Measurements from ENCODE around the gene ELF4. TPM values are rescaled to one million over a fixed set of nuclear protein-coding genes. Genes with fewer than 3 reads are reported as not detected.

The ELF4 gene
- polyA plus RNA-seq, 1 donor from 2014 or later, result not detected

DNA sequence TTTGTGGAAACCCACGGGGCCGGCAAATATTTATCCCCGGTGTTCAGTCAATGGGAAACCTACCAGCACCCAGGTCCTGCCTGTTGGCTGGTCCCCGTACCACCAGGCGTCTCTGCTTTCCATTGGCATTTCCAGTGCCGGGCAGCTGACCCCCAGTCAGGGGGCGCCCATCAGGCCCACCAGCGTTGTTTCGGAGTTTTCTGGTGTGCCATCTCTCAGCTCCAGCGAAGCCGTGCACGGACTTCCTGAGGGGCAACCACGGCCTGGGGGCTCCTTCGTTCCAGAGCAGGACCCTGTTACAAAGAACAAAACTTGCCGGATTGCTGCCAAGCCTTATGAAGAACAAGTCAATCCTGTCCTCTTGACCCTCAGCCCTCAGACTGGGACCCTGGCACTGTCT, 95.1 kb downstream of the ELF4 start:
- H3K27me3 ChIP-seq (ENCODE audit: insufficient read depth, low read depth, low read length), result no peaks in the 10 kb centered on the region
- H3K79me2 ChIP-seq (replicated peaks; ENCODE audit: insufficient read depth, low read length), result no peaks in the 10 kb centered on the region
- H3K4me3 ChIP-seq (ENCODE audit: low read length), result no peak overlapping the region
- no peaks in the 10 kb centered on the region for H3K9me2 ChIP-seq (ENCODE audit: insufficient read depth, low read length)
- no peaks in the 10 kb centered on the region for H4K20me1 ChIP-seq (ENCODE audit: insufficient read depth)
- no peaks in the 10 kb centered on the region for H3K36me3 ChIP-seq (ENCODE audit: insufficient read depth, low read length)
- no peak overlapping the region for H3K27ac ChIP-seq (ENCODE audit: low read length)
- H3F3A ChIP-seq (ENCODE audit: insufficient read depth, low read length, poor library complexity, severe bottlenecking), result no peaks in the 10 kb centered on the region
- H3K4me2 ChIP-seq (ENCODE audit: low read length), result no peak overlapping the region
- no peak overlapping the region for H2AFZ ChIP-seq (ENCODE audit: low read depth, low read length)
- TF ChIP-seq SMC3 (conservative IDR thresholded peaks at IDR 0.05; ENCODE audit: poor library complexity) (no peak), POLR2AphosphoS5 (IDR thresholded peaks at IDR 0.05) (no peak), RAD21 (conservative IDR thresholded peaks at IDR 0.05) (no peak), EZH2 (IDR thresholded peaks at IDR 0.05; ENCODE audit: borderline replicate concordance, insufficient read depth, low read length, poor library complexity, severe bottlenecking) (no peak), EP300 (conservative IDR thresholded peaks at IDR 0.05; ENCODE audit: poor library complexity, severe bottlenecking) (no peak), TAF1 (IDR thresholded peaks at IDR 0.05; ENCODE audit: low read depth) (no peak), MXI1 (conservative IDR thresholded peaks at IDR 0.05; ENCODE audit: poor library complexity, severe bottlenecking) (no peak)
- TF ChIP-seq, protein P1, sequence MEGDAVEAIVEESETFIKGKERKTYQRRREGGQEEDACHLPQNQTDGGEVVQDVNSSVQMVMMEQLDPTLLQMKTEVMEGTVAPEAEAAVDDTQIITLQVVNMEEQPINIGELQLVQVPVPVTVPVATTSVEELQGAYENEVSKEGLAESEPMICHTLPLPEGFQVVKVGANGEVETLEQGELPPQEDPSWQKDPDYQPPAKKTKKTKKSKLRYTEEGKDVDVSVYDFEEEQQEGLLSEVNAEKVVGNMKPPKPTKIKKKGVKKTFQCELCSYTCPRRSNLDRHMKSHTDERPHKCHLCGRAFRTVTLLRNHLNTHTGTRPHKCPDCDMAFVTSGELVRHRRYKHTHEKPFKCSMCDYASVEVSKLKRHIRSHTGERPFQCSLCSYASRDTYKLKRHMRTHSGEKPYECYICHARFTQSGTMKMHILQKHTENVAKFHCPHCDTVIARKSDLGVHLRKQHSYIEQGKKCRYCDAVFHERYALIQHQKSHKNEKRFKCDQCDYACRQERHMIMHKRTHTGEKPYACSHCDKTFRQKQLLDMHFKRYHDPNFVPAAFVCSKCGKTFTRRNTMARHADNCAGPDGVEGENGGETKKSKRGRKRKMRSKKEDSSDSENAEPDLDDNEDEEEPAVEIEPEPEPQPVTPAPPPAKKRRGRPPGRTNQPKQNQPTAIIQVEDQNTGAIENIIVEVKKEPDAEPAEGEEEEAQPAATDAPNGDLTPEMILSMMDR (IDR thresholded peaks at IDR 0.05; ENCODE audit: poor library complexity, severe bottlenecking), result no peak
- TF ChIP-seq, protein P2, sequence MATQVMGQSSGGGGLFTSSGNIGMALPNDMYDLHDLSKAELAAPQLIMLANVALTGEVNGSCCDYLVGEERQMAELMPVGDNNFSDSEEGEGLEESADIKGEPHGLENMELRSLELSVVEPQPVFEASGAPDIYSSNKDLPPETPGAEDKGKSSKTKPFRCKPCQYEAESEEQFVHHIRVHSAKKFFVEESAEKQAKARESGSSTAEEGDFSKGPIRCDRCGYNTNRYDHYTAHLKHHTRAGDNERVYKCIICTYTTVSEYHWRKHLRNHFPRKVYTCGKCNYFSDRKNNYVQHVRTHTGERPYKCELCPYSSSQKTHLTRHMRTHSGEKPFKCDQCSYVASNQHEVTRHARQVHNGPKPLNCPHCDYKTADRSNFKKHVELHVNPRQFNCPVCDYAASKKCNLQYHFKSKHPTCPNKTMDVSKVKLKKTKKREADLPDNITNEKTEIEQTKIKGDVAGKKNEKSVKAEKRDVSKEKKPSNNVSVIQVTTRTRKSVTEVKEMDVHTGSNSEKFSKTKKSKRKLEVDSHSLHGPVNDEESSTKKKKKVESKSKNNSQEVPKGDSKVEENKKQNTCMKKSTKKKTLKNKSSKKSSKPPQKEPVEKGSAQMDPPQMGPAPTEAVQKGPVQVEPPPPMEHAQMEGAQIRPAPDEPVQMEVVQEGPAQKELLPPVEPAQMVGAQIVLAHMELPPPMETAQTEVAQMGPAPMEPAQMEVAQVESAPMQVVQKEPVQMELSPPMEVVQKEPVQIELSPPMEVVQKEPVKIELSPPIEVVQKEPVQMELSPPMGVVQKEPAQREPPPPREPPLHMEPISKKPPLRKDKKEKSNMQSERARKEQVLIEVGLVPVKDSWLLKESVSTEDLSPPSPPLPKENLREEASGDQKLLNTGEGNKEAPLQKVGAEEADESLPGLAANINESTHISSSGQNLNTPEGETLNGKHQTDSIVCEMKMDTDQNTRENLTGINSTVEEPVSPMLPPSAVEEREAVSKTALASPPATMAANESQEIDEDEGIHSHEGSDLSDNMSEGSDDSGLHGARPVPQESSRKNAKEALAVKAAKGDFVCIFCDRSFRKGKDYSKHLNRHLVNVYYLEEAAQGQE (IDR thresholded peaks at IDR 0.05; ENCODE audit: borderline replicate concordance), result no peak
- H3K9me3 ChIP-seq (ENCODE audit: low read length), result no peaks in the 10 kb centered on the region
- H3K9ac ChIP-seq (ENCODE audit: low read length), result no peak overlapping the region

Other genes with a start within 250 kb of the ELF4 start
- gene UTP14A, start 204.3 kb downstream of the ELF4 start, polyA plus RNA-seq, result 9.3 and 10.5 TPM in 2 replicates
- gene BCORL1, start 127.9 kb downstream of the ELF4 start, polyA plus RNA-seq, result 1.0 and 1.1 TPM in 2 replicates
- 24.3 and 33.8 TPM in 2 replicates for gene AIFM1, start 55.3 kb upstream of the ELF4 start, polyA plus RNA-seq
- 74.7 and 95.4 TPM in 2 replicates for gene RAB33A, start 61.5 kb upstream of the ELF4 start, polyA plus RNA-seq
- 9.4 and 9.5 TPM in 2 replicates for gene ZNF280C, start 158.4 kb upstream of the ELF4 start, polyA plus RNA-seq
- gene SLC25A14, start 229.4 kb upstream of the ELF4 start, polyA plus RNA-seq, result 127 and 150 TPM in 2 replicates

Measured in neural cell (in vitro differentiated cells).